Mesenteric fat pad (tissue), 1 donor: Measurements from ENCODE around the gene ASIC3. TPM values are rescaled to one million over a fixed set of nuclear protein-coding genes. Genes with fewer than 3 reads are reported as not detected.
A peak's percentile ranks its signal among the peaks of the same experiment; 100 is the strongest.

Experiments used
- DNase-seq: peaks from one replicate; pipeline ENCODE4 v3.0.0-alpha.2; 2020; ENCODE audit warnings: low spot score
- total RNA-seq: library from RNA; stranded (reverse); fragmentation: NEBNext Ultra II Directional; extraction: Animal tissue kit (Norgen Biotek cat#: 25700); gene quantifications from one replicate; pipeline ENCODE4 v1.2.1, GENCODE V29; 2021
- donor health status: DM: yes; HTN: yes; CAD: no.

Gene ASIC3
- total RNA-seq, 1 donor from 2014 or later, result 0.87 TPM

GRCh38 chr7:151085329-151085690 lies 37.0 kb downstream of the ASIC3 start:
- DNase-seq, result no peak

GRCh38 chr7:151085691-151086620 lies 37.6 kb downstream of the ASIC3 start, which contains the start of gene AGAP3:
Gene AGAP3, plus strand, starts transcription at chr7:151086475. Its CDS starts 267 bp downstream, at chr7:151086742.
- DNase-seq, result peak; percentile 95

- peak; percentile 90 for DNase-seq
Observed at GRCh38 chr7:151086802-151087244, 38.5 kb downstream of the ASIC3 start.

- peak; percentile 91 for DNase-seq
Observed at GRCh38 chr7:151087245-151088018, 39.1 kb downstream of the ASIC3 start.

GRCh38 chr7:151088019-151088855 lies 39.9 kb downstream of the ASIC3 start:
- no peak for DNase-seq

GRCh38 chr7:151088856-151089699 lies 40.7 kb downstream of the ASIC3 start:
- DNase-seq, result peak; percentile 93

GRCh38 chr7:151089893-151090730 lies 41.8 kb downstream of the ASIC3 start:
- no peak for DNase-seq

- no peak for DNase-seq
Observed at GRCh38 chr7:151091003-151091402, 42.7 kb downstream of the ASIC3 start.

- no peak for DNase-seq
Observed at GRCh38 chr7:151091431-151091830, 43.1 kb downstream of the ASIC3 start.

GRCh38 chr7:151091988-151092387 lies 43.7 kb downstream of the ASIC3 start:
- DNase-seq, result no peak

- no peak for DNase-seq
Observed at GRCh38 chr7:151093748-151094147, 45.4 kb downstream of the ASIC3 start.

GRCh38 chr7:151094675-151095074 lies 46.3 kb downstream of the ASIC3 start:
- DNase-seq, result no peak

- DNase-seq, result no peak
Observed at GRCh38 chr7:151095123-151095797, 46.9 kb downstream of the ASIC3 start.

GRCh38 chr7:151095828-151096475 lies 47.6 kb downstream of the ASIC3 start:
- no peak for DNase-seq

- DNase-seq, result no peak
Observed at GRCh38 chr7:151099486-151100211, 51.3 kb downstream of the ASIC3 start.

- no peak for DNase-seq
Observed at GRCh38 chr7:151100921-151101320, 52.6 kb downstream of the ASIC3 start.

GRCh38 chr7:151101621-151102396 lies 53.5 kb downstream of the ASIC3 start:
- DNase-seq, result no peak
